ENCODE data around the gene STK36. TPM values are rescaled to one million over a fixed set of nuclear protein-coding genes. Genes with fewer than 3 reads are reported as not detected.

The STK36 gene
- 34.9 and 40.9 TPM in 2 replicates for total RNA-seq
- polyA plus RNA-seq: 65.2 and 67.4 TPM in 2 replicates
- polyA plus RNA-seq (2011; cell fraction: cytosol; rRNA removed): 12.7 and 17.1 TPM in 2 replicates
- polyA plus RNA-seq (2011; cell fraction: nucleus; rRNA removed): 393 and 442 TPM in 2 replicates
- 22.6 and 43.0 TPM in 2 replicates for polyA plus RNA-seq (2012)
- 68.0 and 72.7 TPM in 2 replicates for polyA minus RNA-seq
- polyA minus RNA-seq (2011; cell fraction: cytosol; rRNA and poly(A)+ RNA removed): 6.5 TPM
- polyA minus RNA-seq (2011; cell fraction: nucleus; rRNA and poly(A)+ RNA removed): 62.1 and 106 TPM in 2 replicates
- percentile 49 among the genes with signal in this experiment for Bru-seq, nascent RNA
- BruChase-seq, experiment 1, labeled RNA remaining after a 6-hour chase: percentile 59 among the genes with signal in this experiment
- percentile 57 among the genes with signal in this experiment for BruChase-seq, experiment 2, labeled RNA remaining after a 2-hour chase
- long read RNA-seq, full-length matches to known transcripts: 2 of 17 reads
- long read RNA-seq, partial matches to known transcripts: 4 of 17 reads
- long read RNA-seq, other reads (novel, unspliced or antisense): 11 of 17 reads

- dilution Hi-C loops (cut with MboI; ENCODE audit: extremely low pct_ligation_motif_present, low sequenced_read_pairs): no loop called here
- DNase-seq (ENCODE audit: low read depth, low spot score) (peak; percentile 82), FAIRE-seq (peak; percentile 97)
- Histone ChIP-seq H3K27me3 (ENCODE audit: control insufficient read depth in 2 of 2, insufficient read depth in 2 of 2, low read length in 2 of 2) (no peaks in the 10 kb centered on the region), H3K4me3 (replicated peaks in 1 of 3; ENCODE audit: insufficient read depth in 1 of 3, low read depth in 1 of 3, low read length in 3 of 3) (peak within 1 kb of the TSS; percentile 54 to 87 (median 82)), H3K27ac (ENCODE audit: insufficient read depth, low read depth, low read length) (peak within 1 kb of the TSS; percentile 79), H3K79me2 (ENCODE audit: control insufficient read depth, insufficient read depth, low read length) (peaks cover 17% of the 10 kb centered on the region), H2AFZ (ENCODE audit: low read depth, low read length) (peak within 1 kb of the TSS; percentile 93), H3K9ac (replicated peaks; ENCODE audit: extremely low read depth, insufficient read depth, low read length) (peak within 1 kb of the TSS; percentile 91), H3K4me1 (ENCODE audit: control insufficient read depth, extremely low read depth, insufficient read depth, low read length) (peaks cover 16% of the 10 kb centered on the region), H3K9me1 (replicated peaks; ENCODE audit: control insufficient read depth, extremely low read depth, insufficient read depth, low read length) (no peaks in the 10 kb centered on the region), H4K20me1 (replicated peaks; ENCODE audit: control insufficient read depth, extremely low read depth, insufficient read depth, low read length) (no peaks in the 10 kb centered on the region), H3K9me3 (replicated peaks; ENCODE audit: control insufficient read depth, insufficient read depth, low read length) (no peaks in the 10 kb centered on the region), H3K36me3 (ENCODE audit: control insufficient read depth in 2 of 2, extremely low read depth in 1 of 2, insufficient read depth in 2 of 2, low read length in 2 of 2) (peaks cover 7 to 8% of the 10 kb centered on the region in 2 experiments), H3K4me2 (ENCODE audit: insufficient read depth, low read length) (peak within 1 kb of the TSS; percentile 94)
- CTCF ChIA-PET: interaction anchor here (0.5 to 5.4 kb wide), 11 partner anchors 8 to 274 kb away, joined by 3 to 36 read pairs (median 3); partner anchors contain the start of genes BCS1L, TTLL4 and ZNF142
- POLR2A ChIA-PET: interaction anchor here (0.6 to 1.8 kb wide), 4 partner anchors 13 to 258 kb away, joined by 4 to 5 read pairs (median 4); partner anchors contain the start of genes BCS1L and ZNF142
- intact Hi-C loops (cut with micrococcal nuclease): loop anchor here (1.0 kb wide), 3 partner anchors 13 to 175 kb away; partner anchors contain the start of genes BCS1L, TTLL4 and ZNF142
- no TSS peak for BruUV-seq (replicated peaks)
- peak; percentile 81 for TF ChIP-seq POLR2AphosphoS5 (IDR thresholded peaks at IDR 0.05; ENCODE audit: insufficient read depth, low read depth, low read length)
- no peak for TF ChIP-seq CTCF (IDR thresholded peaks at IDR 0.05; ENCODE audit: extremely low read depth in 1 of 2, insufficient read depth in 1 of 2, low read depth in 1 of 2, low read length in 2 of 2)
- TF ChIP-seq JUN (IDR thresholded peaks at IDR 0.05; ENCODE audit: borderline replicate concordance, insufficient read depth, insufficient read length, low read depth): no peak
- TF ChIP-seq POLR2A (IDR thresholded peaks at IDR 0.05; ENCODE audit: low read depth, low read length): peak; percentile 86
- TF ChIP-seq MAX (IDR thresholded peaks at IDR 0.05; ENCODE audit: insufficient read depth, insufficient read length): no peak
- TF ChIP-seq FOS (IDR thresholded peaks at IDR 0.05; ENCODE audit: borderline replicate concordance, insufficient read depth, low read length): no peak
Measured at GRCh38 chr2:218671654-218672566, at the start of gene STK36, which contains the start of gene RNF25. TSS of gene STK36 (plus strand) at chr2:218672086. CDS start at chr2:218672830, 744 bp downstream. TSS of gene RNF25 (minus strand) at chr2:218672002. CDS start at chr2:218671970, 32 bp downstream.
